Astrocyte (in vitro differentiated cells and primary cell): ENCODE measurements around the gene HSPA1B. TPM values are rescaled to one million over a fixed set of nuclear protein-coding genes. Genes with fewer than 3 reads are reported as not detected.

Experiments
- DNase-seq: peaks from one replicate; pipeline ENCODE4 v3.0.0-alpha.2; 2010; ENCODE audit warnings: low read depth
- FAIRE-seq: peaks from 2 replicates; lab custom pipeline; 2011; peaks lifted over from hg19 to GRCh38; lab: Jason Lieb, UNC
- H2AFZ ChIP-seq: 2 replicates; pipeline ENCODE4 v1.6.0; 2012; ENCODE audit warnings: low read depth, low read length, inconsistent platforms
- H3K27ac ChIP-seq: 2 replicates; pipeline ENCODE4 v1.5.1; 2011; ENCODE audit warnings: low read depth, low read length, inconsistent platforms
- H3K27me3 ChIP-seq: 2 replicates; pipeline ENCODE4 v1.6.0; 2011; ENCODE audit warnings: low read length, inconsistent platforms; ENCODE audit not compliant: insufficient read depth
- H3K36me3 ChIP-seq: 2 replicates; pipeline ENCODE4 v1.5.1; 2011; ENCODE audit warnings: low read length, inconsistent platforms; ENCODE audit not compliant: insufficient read depth
- H3K4me1 ChIP-seq: 2 replicates; pipeline ENCODE4 v1.5.1; 2011; ENCODE audit warnings: low read length, inconsistent platforms; ENCODE audit not compliant: insufficient read depth
- H3K4me2 ChIP-seq: 2 replicates; pipeline ENCODE4 v1.6.0; 2012; ENCODE audit warnings: low read length, inconsistent platforms
- H3K4me3 ChIP-seq: 2 replicates; pipeline ENCODE4 v1.5.1; 2011; ENCODE audit warnings: low read depth, mild to moderate bottlenecking, low read length, inconsistent platforms; ENCODE audit not compliant: insufficient read depth
- H3K79me2 ChIP-seq: 2 replicates; pipeline ENCODE4 v1.6.0; 2012; ENCODE audit warnings: mild to moderate bottlenecking, low read length, inconsistent platforms; ENCODE audit not compliant: insufficient read depth
- H3K9ac ChIP-seq: 2 replicates; pipeline ENCODE4 v1.6.0; 2012; ENCODE audit warnings: mild to moderate bottlenecking, low read length, inconsistent platforms
- H3K9me3 ChIP-seq: 2 replicates; pipeline ENCODE4 v1.5.1; 2012; ENCODE audit warnings: low read depth, mild to moderate bottlenecking, low read length, inconsistent platforms; ENCODE audit not compliant: insufficient read depth
- H4K20me1 ChIP-seq: 2 replicates; pipeline ENCODE4 v1.6.0; 2012; ENCODE audit warnings: low read length, inconsistent platforms; ENCODE audit not compliant: insufficient read depth
- H3K27ac Mint-ChIP-seq: one replicate; pipeline ENCODE4 v1.8.0; 2021; ENCODE audit warnings: mild to moderate bottlenecking, mixed read lengths; ENCODE audit not compliant: unreplicated experiment
- H3K27me3 Mint-ChIP-seq: one replicate; pipeline ENCODE4 v1.8.0; 2021; ENCODE audit warnings: low read depth, mixed read lengths; ENCODE audit not compliant: unreplicated experiment
- H3K36me3 Mint-ChIP-seq: one replicate; pipeline ENCODE4 v1.8.0; 2021; ENCODE audit warnings: low read depth, mixed read lengths; ENCODE audit not compliant: unreplicated experiment
- H3K4me1 Mint-ChIP-seq: one replicate; pipeline ENCODE4 v1.8.0; 2021; ENCODE audit warnings: low read depth, mixed read lengths; ENCODE audit not compliant: unreplicated experiment
- H3K4me3 Mint-ChIP-seq: one replicate; pipeline ENCODE4 v1.8.0; 2021; ENCODE audit warnings: mild to moderate bottlenecking, moderate library complexity, mixed read lengths; ENCODE audit not compliant: unreplicated experiment
- H3K9me3 Mint-ChIP-seq: one replicate; pipeline ENCODE4 v1.8.0; 2021; ENCODE audit warnings: mild to moderate bottlenecking, mixed read lengths; ENCODE audit not compliant: unreplicated experiment
- EZH2 ChIP-seq: IDR thresholded peaks from 2 replicates; pipeline ENCODE4 v1.6.1; 2012; ENCODE audit warnings: mild to moderate bottlenecking, low read length, inconsistent platforms; ENCODE audit not compliant: insufficient read depth
- total RNA-seq: library from RNA; stranded (reverse); gene quantifications from 2 replicates; pipeline ENCODE4 v1.2.1, GENCODE V29; 2021
- TF ChIP-seq, protein P1 (sequence below): IDR thresholded peaks from 2 replicates; pipeline ENCODE4 v1.5.1; 2011; ENCODE audit warnings: low read depth, mild to moderate bottlenecking, inconsistent platforms, low read length, moderate library complexity; ENCODE audit not compliant: insufficient read depth

Gene HSPA1B
- total RNA-seq, 1 donor from 2014 or later, result 77.2 TPM

DNA sequence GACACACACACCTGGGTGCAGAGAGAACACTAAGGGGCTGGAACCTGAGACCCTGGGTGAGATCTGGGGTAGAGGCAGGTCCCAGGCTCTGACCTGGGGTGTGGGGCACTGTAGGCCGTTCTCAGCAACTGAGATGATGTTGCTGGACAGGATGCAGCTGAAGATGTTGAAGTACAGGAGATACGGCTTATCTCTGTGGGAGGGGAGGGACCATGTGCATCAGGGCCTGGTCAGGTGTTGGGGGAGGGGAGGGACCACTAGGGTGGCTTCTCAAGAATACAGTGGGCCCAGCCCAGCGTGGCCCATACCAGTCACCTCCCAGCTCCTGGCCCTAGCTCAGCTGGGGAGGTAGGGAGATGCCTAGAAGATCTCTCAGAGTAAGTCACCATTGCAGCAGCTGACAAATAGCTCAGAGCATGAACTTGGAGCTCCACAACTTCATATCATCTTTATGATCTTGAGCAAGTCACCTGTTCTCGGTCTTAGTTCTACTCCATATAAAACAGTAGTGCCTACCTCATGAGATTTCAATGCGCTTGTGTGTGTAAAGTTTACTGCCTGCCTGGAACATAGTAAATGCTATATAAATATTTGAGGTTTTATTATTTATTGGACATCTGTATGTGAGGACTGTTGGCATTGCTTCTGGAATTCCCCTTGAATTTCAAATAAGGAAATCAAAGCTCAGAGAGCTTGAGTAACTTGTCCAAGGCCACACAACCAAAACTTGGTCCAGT, 47.5 kb downstream of the HSPA1B start:
- H3K27ac ChIP-seq, result no peak overlapping the region
- no peak for DNase-seq

DNA sequence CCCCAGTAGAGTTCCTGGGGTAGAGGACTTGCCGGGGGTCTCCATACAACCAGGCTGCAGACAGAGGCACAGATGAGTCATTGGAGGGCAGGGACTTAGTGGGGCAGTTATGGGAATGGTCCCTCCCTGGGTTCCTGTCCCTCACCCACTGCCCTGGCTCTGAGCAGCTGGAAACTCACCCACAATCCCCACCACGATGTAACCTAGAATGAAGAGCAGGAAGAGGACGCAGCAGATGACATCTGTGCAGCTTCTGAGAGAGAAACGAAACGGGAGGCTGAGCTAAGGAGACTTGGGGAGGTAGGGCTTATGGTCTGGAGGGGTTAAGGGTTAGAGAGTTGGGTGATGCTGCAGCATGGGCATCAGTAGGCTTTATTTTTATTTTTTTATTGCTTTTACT, 48.3 kb downstream of the HSPA1B start:
- no peak for TF ChIP-seq EZH2
- TF ChIP-seq, protein P1, sequence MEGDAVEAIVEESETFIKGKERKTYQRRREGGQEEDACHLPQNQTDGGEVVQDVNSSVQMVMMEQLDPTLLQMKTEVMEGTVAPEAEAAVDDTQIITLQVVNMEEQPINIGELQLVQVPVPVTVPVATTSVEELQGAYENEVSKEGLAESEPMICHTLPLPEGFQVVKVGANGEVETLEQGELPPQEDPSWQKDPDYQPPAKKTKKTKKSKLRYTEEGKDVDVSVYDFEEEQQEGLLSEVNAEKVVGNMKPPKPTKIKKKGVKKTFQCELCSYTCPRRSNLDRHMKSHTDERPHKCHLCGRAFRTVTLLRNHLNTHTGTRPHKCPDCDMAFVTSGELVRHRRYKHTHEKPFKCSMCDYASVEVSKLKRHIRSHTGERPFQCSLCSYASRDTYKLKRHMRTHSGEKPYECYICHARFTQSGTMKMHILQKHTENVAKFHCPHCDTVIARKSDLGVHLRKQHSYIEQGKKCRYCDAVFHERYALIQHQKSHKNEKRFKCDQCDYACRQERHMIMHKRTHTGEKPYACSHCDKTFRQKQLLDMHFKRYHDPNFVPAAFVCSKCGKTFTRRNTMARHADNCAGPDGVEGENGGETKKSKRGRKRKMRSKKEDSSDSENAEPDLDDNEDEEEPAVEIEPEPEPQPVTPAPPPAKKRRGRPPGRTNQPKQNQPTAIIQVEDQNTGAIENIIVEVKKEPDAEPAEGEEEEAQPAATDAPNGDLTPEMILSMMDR, result no peak
- Mint-ChIP-seq H3K27ac (peak overlapping the region; percentile 78), H3K4me1 (peaks cover 9% of the 10 kb centered on the region), H3K27me3 (peaks cover 11% of the 10 kb centered on the region), H3K36me3 (peaks cover 3% of the 10 kb centered on the region), H3K9me3 (no peaks in the 10 kb centered on the region), H3K4me3 (no peak overlapping the region)
- Histone ChIP-seq H2AFZ (no peak overlapping the region), H3K36me3 (peaks cover 10% of the 10 kb centered on the region), H3K9ac (no peak overlapping the region), H4K20me1 (peaks cover 1% of the 10 kb centered on the region), H3K4me1 (no peaks in the 10 kb centered on the region), H3K79me2 (no peaks in the 10 kb centered on the region), H3K4me2 (no peak overlapping the region), H3K27me3 (no peaks in the 10 kb centered on the region), H3K4me3 (no peak overlapping the region), H3K9me3 (no peaks in the 10 kb centered on the region), H3K27ac (no peak overlapping the region)
- no peak for FAIRE-seq
- DNase-seq, result no peak

More for the DNA sequence above, 47.5 kb downstream of the HSPA1B start:
- H3K9me3 Mint-ChIP-seq, result no peaks in the 10 kb centered on the region
- peaks cover 4% of the 10 kb centered on the region for H3K36me3 ChIP-seq
- H3K27ac Mint-ChIP-seq, result no peak overlapping the region
- no peaks in the 10 kb centered on the region for H4K20me1 ChIP-seq
- no peaks in the 10 kb centered on the region for H3K27me3 ChIP-seq
- peaks cover 11% of the 10 kb centered on the region for H3K27me3 Mint-ChIP-seq
- H3K4me2 ChIP-seq, result no peak overlapping the region
- TF ChIP-seq EZH2, result no peak
- TF ChIP-seq, protein P1, result no peak
- no peaks in the 10 kb centered on the region for H3K9me3 ChIP-seq
- no peak overlapping the region for H3K4me3 ChIP-seq
- H3K79me2 ChIP-seq, result no peaks in the 10 kb centered on the region
- H3K9ac ChIP-seq, result no peak overlapping the region
- peaks cover 2% of the 10 kb centered on the region for H3K36me3 Mint-ChIP-seq
- no peak overlapping the region for H3K4me3 Mint-ChIP-seq
- H3K4me1 Mint-ChIP-seq, result peaks cover 11% of the 10 kb centered on the region
- FAIRE-seq, result no peak
- no peak overlapping the region for H2AFZ ChIP-seq
- H3K4me1 ChIP-seq, result no peaks in the 10 kb centered on the region

GRCh38 chr6:31876357-31876756, 48.8 kb downstream of the HSPA1B start:
- Histone ChIP-seq H3K4me2 (no peak overlapping the region), H3K79me2 (no peaks in the 10 kb centered on the region), H3K9ac (no peak overlapping the region), H3K27me3 (no peaks in the 10 kb centered on the region), H3K27ac (no peak overlapping the region), H3K4me1 (no peaks in the 10 kb centered on the region), H3K4me3 (no peak overlapping the region), H2AFZ (no peak overlapping the region), H3K9me3 (no peaks in the 10 kb centered on the region), H4K20me1 (peaks cover 6% of the 10 kb centered on the region), H3K36me3 (peaks cover 15% of the 10 kb centered on the region)
- TF ChIP-seq, protein P1, result no peak
- no peak for TF ChIP-seq EZH2
- Mint-ChIP-seq H3K27ac (no peak overlapping the region), H3K36me3 (peaks cover 8% of the 10 kb centered on the region), H3K27me3 (peaks cover 7% of the 10 kb centered on the region), H3K4me3 (no peak overlapping the region), H3K9me3 (no peaks in the 10 kb centered on the region), H3K4me1 (peaks cover 5% of the 10 kb centered on the region)
- FAIRE-seq (no peak), DNase-seq (no peak)
